Progenitor cell of endocrine pancreas (in vitro differentiated cells): ENCODE data around the gene NGB. TPM values are rescaled to one million over a fixed set of nuclear protein-coding genes. Genes with fewer than 3 reads are reported as not detected.

ENCODE experiments used
- DNase-seq: peaks from one replicate; pipeline ENCODE4 v3.0.0; 2021; ENCODE audit warnings: low spot score; ENCODE audit not compliant: unreplicated experiment
- H3K27ac Mint-ChIP-seq: 2 replicates; pipeline ENCODE4 v1.8.0; 2021; ENCODE audit warnings: mild to moderate bottlenecking, moderate library complexity, mixed read lengths
- H3K27me3 Mint-ChIP-seq: 2 replicates; pipeline ENCODE4 v1.8.0; 2021; ENCODE audit warnings: mixed read lengths
- H3K36me3 Mint-ChIP-seq: 2 replicates; pipeline ENCODE4 v1.8.0; 2022; ENCODE audit warnings: mixed read lengths; ENCODE audit not compliant: insufficient read depth
- H3K4me1 Mint-ChIP-seq: 2 replicates; pipeline ENCODE4 v1.8.0; 2021; ENCODE audit warnings: low read depth, mixed read lengths
- H3K4me3 Mint-ChIP-seq: 2 replicates; pipeline ENCODE4 v1.8.0; 2021; ENCODE audit warnings: low read depth, mild to moderate bottlenecking, moderate library complexity, mixed read lengths
- H3K9me3 Mint-ChIP-seq: 2 replicates; pipeline ENCODE4 v1.8.0; 2021; ENCODE audit warnings: low read depth, mixed read lengths
- total RNA-seq: library from RNA; stranded (reverse); gene quantifications from 2 replicates; pipeline ENCODE4 v1.2.1, GENCODE V29; 2021
- TF ChIP-seq, protein P1 (sequence below): fragments of 200-600 bp; sonication (generic); IDR thresholded peaks from one replicate; pipeline ENCODE4 v1.5.0; 2021; ENCODE audit warnings: antibody characterized with exemption, mild to moderate bottlenecking; ENCODE audit not compliant: unreplicated experiment

The NGB gene
- total RNA-seq, 1 donor from 2014 or later = not detected

DNA sequence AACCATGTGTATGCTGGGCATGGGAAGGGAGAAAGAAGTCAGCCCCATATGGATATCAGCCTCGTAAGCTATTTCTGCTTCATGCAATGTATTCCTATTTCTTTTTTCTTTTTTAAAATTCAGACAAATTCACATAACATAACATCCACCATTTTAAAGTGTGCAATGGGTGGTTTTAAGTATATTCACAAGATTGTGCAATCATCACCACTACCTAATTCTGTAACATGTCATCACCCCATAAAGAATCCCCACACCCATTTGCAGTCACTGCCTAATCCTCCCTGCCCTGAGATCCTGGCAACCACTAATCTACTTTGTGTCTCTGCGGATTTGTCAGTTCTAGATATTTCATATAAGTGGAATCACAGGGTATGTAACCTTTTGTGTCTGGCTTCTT lies 40.2 kb upstream of the NGB start:
- Mint-ChIP-seq H3K9me3 (no peaks in the 10 kb centered on the region), H3K27ac (no peak overlapping the region), H3K27me3 (no peaks in the 10 kb centered on the region), H3K4me1 (peaks cover 14% of the 10 kb centered on the region), H3K4me3 (no peak overlapping the region), H3K36me3 (peaks cover 7% of the 10 kb centered on the region)
- TF ChIP-seq, protein P1, sequence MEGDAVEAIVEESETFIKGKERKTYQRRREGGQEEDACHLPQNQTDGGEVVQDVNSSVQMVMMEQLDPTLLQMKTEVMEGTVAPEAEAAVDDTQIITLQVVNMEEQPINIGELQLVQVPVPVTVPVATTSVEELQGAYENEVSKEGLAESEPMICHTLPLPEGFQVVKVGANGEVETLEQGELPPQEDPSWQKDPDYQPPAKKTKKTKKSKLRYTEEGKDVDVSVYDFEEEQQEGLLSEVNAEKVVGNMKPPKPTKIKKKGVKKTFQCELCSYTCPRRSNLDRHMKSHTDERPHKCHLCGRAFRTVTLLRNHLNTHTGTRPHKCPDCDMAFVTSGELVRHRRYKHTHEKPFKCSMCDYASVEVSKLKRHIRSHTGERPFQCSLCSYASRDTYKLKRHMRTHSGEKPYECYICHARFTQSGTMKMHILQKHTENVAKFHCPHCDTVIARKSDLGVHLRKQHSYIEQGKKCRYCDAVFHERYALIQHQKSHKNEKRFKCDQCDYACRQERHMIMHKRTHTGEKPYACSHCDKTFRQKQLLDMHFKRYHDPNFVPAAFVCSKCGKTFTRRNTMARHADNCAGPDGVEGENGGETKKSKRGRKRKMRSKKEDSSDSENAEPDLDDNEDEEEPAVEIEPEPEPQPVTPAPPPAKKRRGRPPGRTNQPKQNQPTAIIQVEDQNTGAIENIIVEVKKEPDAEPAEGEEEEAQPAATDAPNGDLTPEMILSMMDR = no peak
- no peak for DNase-seq

DNA sequence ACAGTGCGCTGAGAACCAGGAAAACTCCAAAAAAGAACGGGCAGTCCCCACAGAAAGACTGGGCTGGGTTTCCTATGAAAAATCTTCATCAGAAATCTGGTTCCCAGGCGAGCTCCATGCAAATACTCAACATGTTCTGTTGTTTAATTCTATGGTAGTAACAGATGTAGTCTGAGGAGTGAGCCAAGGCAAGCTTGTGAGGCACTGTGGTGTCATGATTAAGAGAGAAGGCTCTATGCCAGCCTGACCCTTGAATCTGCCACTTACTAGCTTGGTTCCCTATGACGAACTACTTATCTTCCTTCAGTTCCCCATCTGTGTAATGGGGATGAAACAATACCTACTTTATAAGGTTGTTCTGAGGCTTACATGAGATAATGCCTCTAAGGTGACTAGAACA lies 39.0 kb upstream of the NGB start:
- H3K27ac Mint-ChIP-seq = no peak overlapping the region
- H3K36me3 Mint-ChIP-seq = peaks cover 9% of the 10 kb centered on the region
- H3K4me3 Mint-ChIP-seq = no peak overlapping the region
- TF ChIP-seq, protein P1 = no peak
- no peak for DNase-seq
- H3K4me1 Mint-ChIP-seq = peaks cover 13% of the 10 kb centered on the region
- H3K27me3 Mint-ChIP-seq = no peaks in the 10 kb centered on the region
- no peaks in the 10 kb centered on the region for H3K9me3 Mint-ChIP-seq

DNA sequence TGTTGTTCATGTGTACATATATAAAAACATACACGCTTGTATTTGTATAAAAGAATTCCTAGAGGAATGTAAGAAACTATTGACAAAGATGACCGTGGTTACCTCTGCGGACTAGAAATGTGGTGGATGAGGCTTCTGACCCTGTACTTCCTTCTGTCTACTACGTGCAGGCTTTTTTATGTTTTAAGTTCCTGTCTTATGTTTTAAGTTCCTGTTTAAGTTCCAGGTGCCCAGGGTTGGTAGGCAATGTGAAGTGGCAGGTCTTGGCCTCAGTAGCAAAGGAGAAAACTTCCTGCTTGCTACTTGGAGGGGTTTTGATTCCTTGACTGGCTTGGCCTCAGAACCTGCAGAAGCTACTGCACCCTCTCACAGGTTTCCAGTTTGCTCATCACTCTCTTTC lies 38.1 kb upstream of the NGB start:
- TF ChIP-seq, protein P1 = no peak
- DNase-seq = no peak
- Mint-ChIP-seq H3K4me3 (no peak overlapping the region), H3K27me3 (no peaks in the 10 kb centered on the region), H3K9me3 (no peaks in the 10 kb centered on the region), H3K27ac (no peak overlapping the region), H3K4me1 (peaks cover 6% of the 10 kb centered on the region), H3K36me3 (peaks cover 9% of the 10 kb centered on the region)

DNA sequence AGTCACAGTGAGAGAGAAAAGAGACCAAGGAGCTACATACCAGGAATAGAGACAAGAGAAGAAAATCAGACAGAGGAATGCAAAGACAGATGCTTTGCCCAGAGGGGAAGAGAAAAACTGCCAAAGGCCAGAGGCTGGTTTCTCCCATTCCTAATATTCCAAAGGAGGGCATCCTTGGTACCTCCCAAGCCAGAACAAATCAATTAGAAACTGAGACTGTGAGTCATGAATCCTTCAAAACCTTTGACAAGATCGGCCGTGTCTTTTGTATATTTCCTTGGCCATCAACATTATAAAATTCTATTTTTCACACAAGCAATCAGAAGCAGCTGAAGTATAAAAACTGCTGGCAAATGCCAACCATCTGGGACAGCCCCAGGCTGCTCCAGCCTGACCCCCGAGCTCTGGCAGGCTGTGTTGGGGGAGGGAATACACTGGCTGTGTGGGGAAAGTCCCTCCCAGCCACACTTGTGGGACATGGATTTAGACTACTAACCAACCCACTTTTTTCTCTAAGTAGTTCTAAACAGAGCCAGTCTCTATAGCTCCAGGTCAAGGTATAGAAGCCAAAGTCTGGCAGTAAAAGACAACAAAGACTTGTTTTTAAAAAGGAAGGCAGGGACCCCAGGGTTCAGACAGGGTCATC lies 36.0 kb upstream of the NGB start:
- no peak for DNase-seq
- Mint-ChIP-seq H3K27me3 (no peaks in the 10 kb centered on the region), H3K36me3 (peaks cover 12% of the 10 kb centered on the region), H3K4me1 (no peaks in the 10 kb centered on the region), H3K27ac (no peak overlapping the region), H3K4me3 (no peak overlapping the region), H3K9me3 (no peaks in the 10 kb centered on the region)
- TF ChIP-seq, protein P1 = no peak

DNA sequence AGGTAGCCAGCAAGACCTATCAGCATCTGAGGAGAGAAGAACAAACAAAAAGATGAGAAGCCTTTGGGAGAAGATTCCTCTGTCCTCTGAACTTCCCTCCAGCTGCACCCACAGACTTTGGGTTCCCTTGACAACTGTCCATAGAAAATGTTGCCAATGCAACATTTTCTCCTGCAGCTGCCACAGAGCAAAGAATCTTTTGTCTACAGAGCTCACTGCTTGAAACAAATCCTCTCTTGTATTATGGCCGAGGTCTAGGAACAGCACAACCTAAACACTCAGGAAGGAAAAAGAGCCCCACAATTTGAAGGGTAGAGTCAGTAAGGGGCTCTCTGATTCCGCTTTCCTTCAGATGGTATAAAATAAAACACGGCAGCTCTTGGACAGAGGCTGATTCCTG lies 35.4 kb upstream of the NGB start:
- no peaks in the 10 kb centered on the region for H3K4me1 Mint-ChIP-seq
- TF ChIP-seq, protein P1 = no peak

More for the DNA sequence above, 35.4 kb upstream of the NGB start:
- Mint-ChIP-seq H3K27me3 (no peaks in the 10 kb centered on the region), H3K9me3 (no peaks in the 10 kb centered on the region), H3K4me3 (no peak overlapping the region), H3K27ac (no peak overlapping the region), H3K36me3 (peaks cover 10% of the 10 kb centered on the region)
- no peak for DNase-seq
